AG04449 (cell line): Measurements from ENCODE around the gene RPL26.
A peak's percentile ranks its signal among the peaks of the same experiment; 100 is the strongest.

Source experiments
- CTCF ChIA-PET: fragments of 350-600 bp; formaldehyde crosslinking; extraction: SDS; loops from one replicate; lab custom pipeline; 2021; ENCODE audit warnings: antibody characterized with exemption; lab: Yijun Ruan, JAX
- POLR2A ChIA-PET: fragments of 400-600, 350-600 bp; formaldehyde crosslinking; extraction: SDS; loops from one replicate; lab custom pipeline; 2020; ENCODE audit warnings: antibody characterized with exemption, inconsistent platforms; lab: Yijun Ruan, JAX
- DNase-seq: peaks from one replicate; pipeline ENCODE4 v3.0.0-alpha.2; 2010; ENCODE audit warnings: low read depth, low spot score
- H3K4me3 ChIP-seq: 2 replicates; pipeline ENCODE4 v1.5.1; 2011; ENCODE audit warnings: low read depth, mild to moderate bottlenecking, control low read depth, low read length
- CTCF ChIP-seq: IDR thresholded peaks from one replicate; pipeline ENCODE4 v1.5.1; 2011; ENCODE audit warnings: mild to moderate bottlenecking, moderate library complexity, low read length, control low read depth, inconsistent platforms; ENCODE audit not compliant: insufficient read depth; ENCODE audit errors: missing control alignments

The RPL26 gene

GRCh38 chr17:8383143-8383822 lies at the start of gene RPL26:
Gene RPL26 (minus strand): TSS chr17:8383193. CDS start chr17:8382310, 883 bp downstream.
- POLR2A ChIA-PET: interaction anchor here (0.5 to 1.2 kb wide), 4 partner anchors 48 to 362 kb away, joined by 3 to 6 read pairs (median 3); partner anchors contain the start of gene NDEL1
- TF ChIP-seq CTCF: peak; percentile 77
- CTCF ChIA-PET: interaction anchor here (0.6 to 2.4 kb wide), 31 partner anchors 8 to 507 kb away, joined by 3 to 21 read pairs (median 4); partner anchors contain the start of genes CTC1 and SLC25A35
- DNase-seq: peak; percentile 90
- H3K4me3 ChIP-seq: peak within 1 kb of the TSS; percentile 75

GRCh38 chr17:8430966-8431365 lies 48.0 kb upstream of the RPL26 start:
- DNase-seq: no peak
- POLR2A ChIA-PET: interaction anchor here (0.7 kb wide), 1 partner anchor 21 kb away, joined by 3 read pairs; no protein-coding TSS in a partner anchor

GRCh38 chr17:8426802-8427201 lies 43.8 kb upstream of the RPL26 start:
- ChIA-PET CTCF (interaction anchor here (2.2 kb wide), 1 partner anchor 16 kb away, joined by 13 read pairs; no protein-coding TSS in a partner anchor), POLR2A (no interaction called here)

More at GRCh38 chr17:8430966-8431365, 48.0 kb upstream of the RPL26 start:
- CTCF ChIA-PET: interaction anchor here (1.2 to 2.4 kb wide), 3 partner anchors 20 to 316 kb away, joined by 3 to 16 read pairs (median 4); no protein-coding TSS in a partner anchor
- TF ChIP-seq CTCF: no peak
- H3K4me3 ChIP-seq: no peak overlapping the region

GRCh38 chr17:8426094-8426720 lies 43.2 kb upstream of the RPL26 start:
- ChIA-PET CTCF (interaction anchor here (1.4 to 2.2 kb wide), 2 partner anchors 9 to 15 kb away, joined by 3 to 13 read pairs; partner anchors contain the start of gene NDEL1), POLR2A (no interaction called here)
- TF ChIP-seq CTCF: no peak
- H3K4me3 ChIP-seq: no peak overlapping the region
- no peak for DNase-seq

More at GRCh38 chr17:8426802-8427201, 43.8 kb upstream of the RPL26 start:
- H3K4me3 ChIP-seq: no peak overlapping the region
- no peak for DNase-seq
- TF ChIP-seq CTCF: no peak

GRCh38 chr17:8421571-8421970 lies 38.6 kb upstream of the RPL26 start:
- no peak for DNase-seq
- CTCF ChIA-PET: interaction anchor here (1.0 to 3.1 kb wide), 6 partner anchors 9 to 367 kb away, joined by 3 to 46 read pairs (median 4); no protein-coding TSS in a partner anchor
- POLR2A ChIA-PET: no interaction called here
- TF ChIP-seq CTCF: no peak
- no peak overlapping the region for H3K4me3 ChIP-seq
